Lung (tissue), 12 donors: Measurements from ENCODE around the gene GCHFR. TPM values are rescaled to one million over a fixed set of nuclear protein-coding genes. Genes with fewer than 3 reads are reported as not detected.

Experiments
- ATAC-seq: fragments of 200-7000 bp; cut with Tn5 transposase; one replicate; pipeline ENCODE4 v1.9.1; 2020; ENCODE audit warnings: moderate number of reproducible peaks; ENCODE audit not compliant: insufficient read depth, low FRiP score
- DNase-seq, 3 donors: peaks; one replicate each; pipeline ENCODE4 v3.0.0-alpha.2; 2013 to 2017
- H3K27ac ChIP-seq, 2 donors: one replicate each; pipeline ENCODE4 v1.5.1; 2013; ENCODE audit warnings: mild to moderate bottlenecking in 2 of 2, moderate library complexity in 2 of 2, control low read depth in 1 of 2, inconsistent platforms in 1 of 2, low read depth in 1 of 2, low read length in 1 of 2
- H3K27me3 ChIP-seq, 3 donors: one replicate each; pipeline ENCODE4 v1.5.1; 2013; ENCODE audit warnings: low read length in 2 of 3; ENCODE audit not compliant: control insufficient read depth in 3 of 3, insufficient read depth in 3 of 3
- H3K36me3 ChIP-seq, 4 donors: one replicate each; pipeline ENCODE4 v1.5.1; 2013; ENCODE audit warnings: low read length in 4 of 4, mild to moderate bottlenecking in 1 of 4, moderate library complexity in 1 of 4; ENCODE audit not compliant: control insufficient read depth in 4 of 4, insufficient read depth in 4 of 4
- H3K4me1 ChIP-seq, 5 donors: one replicate each; pipeline ENCODE4 v1.5.1; 2013; ENCODE audit warnings: low read length in 5 of 5, mild to moderate bottlenecking in 2 of 5, moderate library complexity in 1 of 5; ENCODE audit not compliant: control insufficient read depth in 5 of 5, insufficient read depth in 5 of 5
- H3K4me3 ChIP-seq: one replicate; pipeline ENCODE4 v1.5.1; 2013; ENCODE audit warnings: mild to moderate bottlenecking, control low read depth, moderate library complexity
- H3K9ac ChIP-seq, 2 donors: one replicate each; pipeline ENCODE4 v1.5.1; 2013; ENCODE audit warnings: low read length in 2 of 2, control low read depth in 1 of 2; ENCODE audit not compliant: insufficient read depth in 1 of 2
- H3K9me3 ChIP-seq, 4 donors: one replicate each; pipeline ENCODE4 v1.5.1; 2013; ENCODE audit warnings: low read length in 3 of 4, mild to moderate bottlenecking in 1 of 4, moderate library complexity in 1 of 4; ENCODE audit not compliant: control insufficient read depth in 4 of 4, insufficient read depth in 3 of 4
- CTCF ChIP-seq: IDR thresholded peaks from 2 replicates; pipeline ENCODE4 v1.5.1; 2012; ENCODE audit warnings: mild to moderate bottlenecking; ENCODE audit errors: control extremely low read depth, extremely low read depth
- WGBS, 2 donors: extraction: QIAGEN DNeasy Blood & Tissue Kit; methylation state at CpG; one replicate each; pipeline ENCODE4 v1.1.7; 2013; 5-methylcytosine and 5-hydroxymethylcytosine counted together
- polyA plus RNA-seq, 2 donors: library from polyadenylated mRNA; stranded (reverse); fragments of 200-250 nt; gene quantifications; one replicate each; pipeline ENCODE4 v1.2.1, GENCODE V29; 2013
- total RNA-seq, 2 donors: library from RNA; depleted of rRNA in 1 of 2; stranded (reverse); fragments of >200 nt in 1 of 2; gene quantifications; one replicate each; pipeline ENCODE4 v1.2.1, GENCODE V29; 2014 to 2021
- donor health status: control.
- donor health status: control.
- donor health status: Bipolar disorder and iron deficiency.
- donor health status: healthy.
- donor health status: DM: yes; HTN: yes; CAD: no.

GCHFR gene
- total and polyA plus RNA-seq, 4 donors: 12.5 to 125 (median 69.6) TPM

GRCh38 chr15:40759961-40760360 lies 3.9 kb upstream of the GCHFR start:
- no peaks in the 10 kb centered on the region for H3K9me3 ChIP-seq
- ATAC-seq (no peak), DNase-seq (no peak)
- H3K36me3 ChIP-seq: no peaks in the 10 kb centered on the region
- H3K9ac ChIP-seq: no peak overlapping the region
- 89 to 95% methylated on average over 5 of the region's 5 CpGs for WGBS, 2 donors
- no peaks in the 10 kb centered on the region for H3K27me3 ChIP-seq
- no peak overlapping the region for H3K27ac ChIP-seq
- no peak overlapping the region for H3K4me3 ChIP-seq
- H3K4me1 ChIP-seq: peaks cover 0 to 20% (median 0%) of the 10 kb centered on the region in 5 donors
- no peak for TF ChIP-seq CTCF

GRCh38 chr15:40762919-40763800 lies 708 bp upstream of the GCHFR start:
- Histone ChIP-seq H3K4me1 (peaks cover 0 to 31% (median 0%) of the 10 kb centered on the region in 5 donors), H3K36me3 (peaks cover 0 to 11% (median 0%) of the 10 kb centered on the region in 4 donors), H3K9ac (no peak overlapping the region), H3K4me3 (peak overlapping the region; percentile 46), H3K27me3 (no peaks in the 10 kb centered on the region), H3K27ac (peak overlapping the region in 1 of 2 donors; percentile 89), H3K9me3 (no peaks in the 10 kb centered on the region)
- peak; percentile 86 to 89 (median 88) for DNase-seq
- 31% methylated on average over 55 of the region's 55 CpGs for WGBS, 2 donors
- TF ChIP-seq CTCF: no peak
- peak; percentile 34 for ATAC-seq

GRCh38 chr15:40764629-40765103 lies 798 bp downstream of the GCHFR start:
- 22 to 30% methylated on average over 8 of the region's 8 CpGs for WGBS, 2 donors
- peak overlapping the region in 1 of 2 donors; percentile 89 for H3K27ac ChIP-seq
- H3K4me1 ChIP-seq: peaks cover 0 to 31% (median 0%) of the 10 kb centered on the region in 5 donors
- peak in 2 of 3 donors; percentile 31 to 58 for DNase-seq
- H3K4me3 ChIP-seq: no peak overlapping the region
- no peak for TF ChIP-seq CTCF
- H3K9me3 ChIP-seq: no peaks in the 10 kb centered on the region
- H3K36me3 ChIP-seq: peaks cover 0 to 14% (median under 1%) of the 10 kb centered on the region in 4 donors
- H3K9ac ChIP-seq: peak overlapping the region in 1 of 2 donors; percentile 72
- ATAC-seq: no peak
- H3K27me3 ChIP-seq: no peaks in the 10 kb centered on the region
